Astrocyte of the cerebellum (primary cell): ENCODE results near the gene ARHGEF28.

ENCODE experiments used
- DNase-seq: peaks from one replicate; pipeline ENCODE4 v3.0.0-alpha.2; 2011; ENCODE audit warnings: low read depth
- H3K4me3 ChIP-seq: 2 replicates; pipeline ENCODE4 v1.5.1; 2011; ENCODE audit warnings: mild to moderate bottlenecking, low read depth, low read length, moderate library complexity
- CTCF ChIP-seq: IDR thresholded peaks from 2 replicates; pipeline ENCODE4 v1.5.1; 2012; ENCODE audit warnings: low read length, low read depth, moderate library complexity, mild to moderate bottlenecking; ENCODE audit errors: missing control alignments
- in situ Hi-C: cut with HindIII; loops from 2 replicates; pipeline ENCODE4 v1.10.0; 2017; ENCODE audit warnings: low sequenced_read_pairs

ARHGEF28 gene

GRCh38 chr5:73906277-73906676 is 280.3 kb downstream of the ARHGEF28 start:
- TF ChIP-seq CTCF, result no peak
- DNase-seq, result no peak
- in situ Hi-C loops, result no loop called here
- no peak overlapping the region for H3K4me3 ChIP-seq

- TF ChIP-seq CTCF, result no peak
- in situ Hi-C loops, result no loop called here
- H3K4me3 ChIP-seq, result no peak overlapping the region
- no peak for DNase-seq
Measured at GRCh38 chr5:73907164-73907563, 281.2 kb downstream of the ARHGEF28 start.

- TF ChIP-seq CTCF, result no peak
- in situ Hi-C loops, result no loop called here
- H3K4me3 ChIP-seq, result no peak overlapping the region
- DNase-seq, result no peak
Measured at GRCh38 chr5:73908395-73908794, 282.4 kb downstream of the ARHGEF28 start.

GRCh38 chr5:73908846-73909245 is 282.9 kb downstream of the ARHGEF28 start:
- in situ Hi-C loops, result no loop called here
- no peak for TF ChIP-seq CTCF
- no peak for DNase-seq
- H3K4me3 ChIP-seq, result no peak overlapping the region

- TF ChIP-seq CTCF, result no peak
- in situ Hi-C loops, result no loop called here
- H3K4me3 ChIP-seq, result no peak overlapping the region
- DNase-seq, result no peak
Measured at GRCh38 chr5:73909474-73909873, 283.5 kb downstream of the ARHGEF28 start.

GRCh38 chr5:73911761-73912393 is 285.9 kb downstream of the ARHGEF28 start:
- DNase-seq, result no peak
- in situ Hi-C loops, result loop anchor here (10.0 kb wide), 1 partner anchor 743 kb away; no protein-coding TSS in a partner anchor
- TF ChIP-seq CTCF, result no peak
- H3K4me3 ChIP-seq, result no peak overlapping the region
